Neural crest cell (in vitro differentiated cells): ENCODE measurements around the gene PDIA6. TPM values are rescaled to one million over a fixed set of nuclear protein-coding genes. Genes with fewer than 3 reads are reported as not detected.

Source experiments
- DNase-seq: peaks from one replicate; pipeline ENCODE4 v3.0.0; 2021; ENCODE audit warnings: low read depth, mixed read lengths, low spot score
- H3K27ac Mint-ChIP-seq: one replicate; pipeline ENCODE4 v1.8.0; 2021; ENCODE audit warnings: mild to moderate bottlenecking, mixed read lengths; ENCODE audit not compliant: unreplicated experiment
- H3K27me3 Mint-ChIP-seq: 2 replicates; pipeline ENCODE4 v1.8.0; 2021; ENCODE audit warnings: low read depth, mild to moderate bottlenecking, mixed read lengths
- H3K36me3 Mint-ChIP-seq: 2 replicates; pipeline ENCODE4 v1.8.0; 2021; ENCODE audit warnings: low read depth, mild to moderate bottlenecking, mixed read lengths
- H3K4me1 Mint-ChIP-seq: 2 replicates; pipeline ENCODE4 v1.8.0; 2021; ENCODE audit warnings: mixed read lengths
- H3K4me3 Mint-ChIP-seq: one replicate; pipeline ENCODE4 v1.8.0; 2021; ENCODE audit warnings: mild to moderate bottlenecking, mixed read lengths
- H3K9me3 Mint-ChIP-seq: 2 replicates; pipeline ENCODE4 v1.8.0; 2021; ENCODE audit warnings: mixed read lengths
- total RNA-seq: library from RNA; stranded (reverse); gene quantifications from 2 replicates; pipeline ENCODE4 v1.2.1, GENCODE V29; 2021
- TF ChIP-seq, protein P1 (sequence below): fragments of 200-600 bp; sonication (generic); conservative IDR thresholded peaks from 2 replicates; pipeline ENCODE4 v1.5.0; 2021; ENCODE audit warnings: antibody characterized with exemption, mild to moderate bottlenecking

Gene PDIA6
- total RNA-seq, 1 donor from 2014 or later = 248 TPM

DNA sequence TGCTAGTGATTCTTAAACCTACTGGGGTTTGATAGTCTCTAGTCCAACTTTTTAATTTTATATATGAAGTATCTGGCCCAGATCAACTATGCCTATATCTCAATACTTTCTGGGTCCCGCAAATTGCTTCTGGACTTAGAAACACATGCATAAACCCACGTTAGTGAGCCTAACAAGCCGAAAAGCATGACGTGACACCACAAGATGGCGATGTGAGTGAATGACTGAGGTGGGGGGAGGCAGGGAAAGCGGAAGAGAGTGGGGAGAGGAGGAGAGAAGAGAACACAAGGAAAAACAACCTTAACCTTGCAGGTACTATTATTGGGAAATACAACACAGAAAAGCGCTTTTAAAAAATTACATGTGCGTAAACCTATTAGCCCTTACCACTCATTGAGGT lies 13.8 kb downstream of the PDIA6 start:
- Mint-ChIP-seq H3K4me3 (no peak overlapping the region), H3K4me1 (peaks cover 12% of the 10 kb centered on the region), H3K27ac (no peak overlapping the region), H3K9me3 (no peaks in the 10 kb centered on the region), H3K36me3 (peaks cover 8% of the 10 kb centered on the region), H3K27me3 (no peaks in the 10 kb centered on the region)
- DNase-seq = no peak
- TF ChIP-seq, protein P1, sequence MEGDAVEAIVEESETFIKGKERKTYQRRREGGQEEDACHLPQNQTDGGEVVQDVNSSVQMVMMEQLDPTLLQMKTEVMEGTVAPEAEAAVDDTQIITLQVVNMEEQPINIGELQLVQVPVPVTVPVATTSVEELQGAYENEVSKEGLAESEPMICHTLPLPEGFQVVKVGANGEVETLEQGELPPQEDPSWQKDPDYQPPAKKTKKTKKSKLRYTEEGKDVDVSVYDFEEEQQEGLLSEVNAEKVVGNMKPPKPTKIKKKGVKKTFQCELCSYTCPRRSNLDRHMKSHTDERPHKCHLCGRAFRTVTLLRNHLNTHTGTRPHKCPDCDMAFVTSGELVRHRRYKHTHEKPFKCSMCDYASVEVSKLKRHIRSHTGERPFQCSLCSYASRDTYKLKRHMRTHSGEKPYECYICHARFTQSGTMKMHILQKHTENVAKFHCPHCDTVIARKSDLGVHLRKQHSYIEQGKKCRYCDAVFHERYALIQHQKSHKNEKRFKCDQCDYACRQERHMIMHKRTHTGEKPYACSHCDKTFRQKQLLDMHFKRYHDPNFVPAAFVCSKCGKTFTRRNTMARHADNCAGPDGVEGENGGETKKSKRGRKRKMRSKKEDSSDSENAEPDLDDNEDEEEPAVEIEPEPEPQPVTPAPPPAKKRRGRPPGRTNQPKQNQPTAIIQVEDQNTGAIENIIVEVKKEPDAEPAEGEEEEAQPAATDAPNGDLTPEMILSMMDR = peak; percentile 23

- Mint-ChIP-seq H3K4me3 (no peak overlapping the region), H3K4me1 (no peaks in the 10 kb centered on the region), H3K27ac (no peak overlapping the region), H3K27me3 (no peaks in the 10 kb centered on the region), H3K9me3 (no peaks in the 10 kb centered on the region), H3K36me3 (peaks cover 16% of the 10 kb centered on the region)
- DNase-seq = no peak
- TF ChIP-seq, protein P1 = no peak
Measured at GRCh38 chr2:10796703-10797102, 15.9 kb downstream of the PDIA6 start.

GRCh38 chr2:10795508-10796046 lies 17.0 kb downstream of the PDIA6 start:
- Mint-ChIP-seq H3K27me3 (no peaks in the 10 kb centered on the region), H3K36me3 (peaks cover 21% of the 10 kb centered on the region), H3K4me3 (no peak overlapping the region), H3K9me3 (no peaks in the 10 kb centered on the region), H3K27ac (no peak overlapping the region), H3K4me1 (no peaks in the 10 kb centered on the region)
- TF ChIP-seq, protein P1 = no peak
- no peak for DNase-seq

DNA sequence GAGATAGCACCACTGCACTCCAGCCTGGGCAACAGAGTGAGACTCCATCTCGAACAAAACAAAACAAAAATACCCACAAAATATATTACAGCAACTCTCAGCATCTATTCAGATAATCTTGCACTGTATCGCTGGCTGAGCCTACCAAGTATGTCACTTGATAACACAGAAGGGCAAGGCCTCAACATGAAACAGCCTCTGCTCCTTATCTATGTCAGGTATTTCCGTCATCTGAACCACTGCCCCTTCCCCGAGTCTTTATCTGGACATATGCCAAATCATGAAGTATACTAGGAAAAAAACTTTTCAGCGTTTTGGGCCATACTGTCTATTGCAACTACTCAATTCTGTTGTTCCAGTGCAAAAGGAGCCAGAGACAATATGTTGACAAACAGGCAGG lies 17.7 kb downstream of the PDIA6 start:
- Mint-ChIP-seq H3K27me3 (no peaks in the 10 kb centered on the region), H3K4me3 (no peak overlapping the region), H3K4me1 (no peaks in the 10 kb centered on the region), H3K36me3 (peaks cover 25% of the 10 kb centered on the region), H3K27ac (no peak overlapping the region), H3K9me3 (no peaks in the 10 kb centered on the region)
- DNase-seq = no peak
- TF ChIP-seq, protein P1 = no peak

DNA sequence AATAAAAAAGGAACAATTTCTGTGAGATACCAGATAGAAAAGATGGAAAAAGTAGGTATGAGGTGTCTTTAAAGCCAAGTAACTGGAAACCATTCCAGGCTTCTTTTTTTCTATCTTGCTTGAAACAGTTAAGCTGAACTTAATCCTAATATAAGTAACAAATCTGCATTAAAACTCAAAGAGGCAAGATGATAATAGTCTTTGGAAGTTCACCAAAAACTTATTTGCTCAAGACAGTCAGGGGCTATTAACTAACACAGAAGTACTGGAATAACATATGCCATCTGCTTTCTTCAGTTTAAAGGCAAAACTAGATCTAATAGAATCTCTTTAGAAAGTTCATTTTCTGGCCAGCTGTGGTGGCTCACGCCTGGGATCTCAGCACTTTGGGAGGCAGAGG lies 18.8 kb downstream of the PDIA6 start:
- Mint-ChIP-seq H3K36me3 (peaks cover 25% of the 10 kb centered on the region), H3K27me3 (no peaks in the 10 kb centered on the region), H3K4me3 (no peak overlapping the region), H3K9me3 (no peaks in the 10 kb centered on the region), H3K27ac (no peak overlapping the region), H3K4me1 (no peaks in the 10 kb centered on the region)
- DNase-seq = no peak
- TF ChIP-seq, protein P1 = no peak
